Osteoblast (primary cell): ENCODE data around the gene GRAMD1B. TPM values are rescaled to one million over a fixed set of nuclear protein-coding genes. Genes with fewer than 3 reads are reported as not detected.

ENCODE experiments used
- DNase-seq: peaks from one replicate; pipeline ENCODE4 v3.0.0; 2011; ENCODE audit warnings: low spot score, mixed read lengths; ENCODE audit not compliant: insufficient read length; ENCODE audit errors: missing footprints
- H2AFZ ChIP-seq: 2 replicates; pipeline ENCODE4 v1.6.0; 2011; ENCODE audit warnings: mild to moderate bottlenecking, low read length
- H3K27ac ChIP-seq: 2 replicates; pipeline ENCODE4 v1.5.1; 2011; ENCODE audit warnings: mild to moderate bottlenecking, low read depth, low read length, moderate library complexity
- H3K27me3 ChIP-seq: 2 replicates; pipeline ENCODE4 v1.6.0; 2012; ENCODE audit warnings: mild to moderate bottlenecking, control low read depth, inconsistent platforms, low read length, moderate library complexity; ENCODE audit not compliant: insufficient read depth
- H3K36me3 ChIP-seq: 2 replicates; pipeline ENCODE4 v1.5.1; 2011; ENCODE audit warnings: mild to moderate bottlenecking, low read length, control low read depth, moderate library complexity; ENCODE audit not compliant: insufficient read depth
- H3K4me1 ChIP-seq: 2 replicates; pipeline ENCODE4 v1.5.1; 2011; ENCODE audit warnings: mild to moderate bottlenecking, low read length, control low read depth, moderate library complexity; ENCODE audit not compliant: insufficient read depth
- H3K4me2 ChIP-seq: 2 replicates; pipeline ENCODE4 v1.6.0; 2011; ENCODE audit warnings: mild to moderate bottlenecking, low read length; ENCODE audit not compliant: insufficient read depth
- H3K4me3 ChIP-seq: fragments of 200-600 bp; sonication (generic); 3 replicates; pipeline ENCODE4 v1.5.1; 2012; ENCODE audit warnings: mild to moderate bottlenecking, low read length, inconsistent platforms; ENCODE audit not compliant: insufficient read depth
- H3K79me2 ChIP-seq: 2 replicates; pipeline ENCODE4 v1.6.0; 2012; ENCODE audit warnings: mild to moderate bottlenecking, low read length, control low read depth, inconsistent platforms; ENCODE audit not compliant: insufficient read depth
- H3K9me3 ChIP-seq: 2 replicates; pipeline ENCODE4 v1.5.1; 2011; ENCODE audit warnings: low read depth, low read length, control low read depth
- H4K20me1 ChIP-seq: 2 replicates; pipeline ENCODE4 v1.6.0; 2012; ENCODE audit warnings: mild to moderate bottlenecking, low read length, control low read depth; ENCODE audit not compliant: insufficient read depth
- CTCF ChIP-seq: IDR thresholded peaks from 2 replicates; pipeline ENCODE4 v1.5.1; 2011; ENCODE audit warnings: mild to moderate bottlenecking, low read depth, low read length, moderate library complexity; ENCODE audit errors: extremely low read depth
- total RNA-seq: library from RNA; depleted of rRNA; stranded (reverse); fragments of >200 nt; gene quantifications from 2 replicates; pipeline ENCODE4 v1.2.3, GENCODE V29; 2012

Gene GRAMD1B
- total RNA-seq, 1 donor, result 15.2 TPM

- no peak overlapping the region for H3K4me3 ChIP-seq
- H3K36me3 ChIP-seq, result peaks cover 6% of the 10 kb centered on the region
- H3K79me2 ChIP-seq, result no peaks in the 10 kb centered on the region
- H2AFZ ChIP-seq, result no peak overlapping the region
- H3K27ac ChIP-seq, result no peak overlapping the region
- H3K4me1 ChIP-seq, result peaks cover 2% of the 10 kb centered on the region
- H3K9me3 ChIP-seq, result no peaks in the 10 kb centered on the region
- no peak for TF ChIP-seq CTCF
- H3K4me2 ChIP-seq, result no peak overlapping the region
- DNase-seq, result no peak
- no peaks in the 10 kb centered on the region for H3K27me3 ChIP-seq
- peaks cover 37% of the 10 kb centered on the region for H4K20me1 ChIP-seq
These were observed 154.7 kb downstream of the GRAMD1B start for GRCh38 chr11:123584737-123585136.

GRCh38 chr11:123585206-123585605 is 155.1 kb downstream of the GRAMD1B start:
- Histone ChIP-seq H3K4me1 (peaks cover 7% of the 10 kb centered on the region), H4K20me1 (peaks cover 32% of the 10 kb centered on the region), H3K9me3 (no peaks in the 10 kb centered on the region), H3K4me2 (no peak overlapping the region), H3K79me2 (no peaks in the 10 kb centered on the region), H3K27ac (no peak overlapping the region), H3K27me3 (no peaks in the 10 kb centered on the region), H2AFZ (no peak overlapping the region), H3K4me3 (no peak overlapping the region), H3K36me3 (peaks cover 6% of the 10 kb centered on the region)
- DNase-seq, result no peak
- no peak for TF ChIP-seq CTCF

GRCh38 chr11:123585706-123586105 is 155.6 kb downstream of the GRAMD1B start:
- Histone ChIP-seq H3K4me1 (peaks cover 12% of the 10 kb centered on the region), H4K20me1 (peaks cover 32% of the 10 kb centered on the region), H3K4me3 (no peak overlapping the region), H2AFZ (no peak overlapping the region), H3K9me3 (no peaks in the 10 kb centered on the region), H3K36me3 (peaks cover 6% of the 10 kb centered on the region), H3K79me2 (no peaks in the 10 kb centered on the region), H3K4me2 (no peak overlapping the region), H3K27ac (no peak overlapping the region), H3K27me3 (no peaks in the 10 kb centered on the region)
- peak; percentile 82 for DNase-seq
- TF ChIP-seq CTCF, result no peak

- Histone ChIP-seq H3K27ac (no peak overlapping the region), H3K79me2 (no peaks in the 10 kb centered on the region), H3K4me1 (peaks cover 13% of the 10 kb centered on the region), H3K4me3 (no peak overlapping the region), H3K4me2 (no peak overlapping the region), H2AFZ (no peak overlapping the region), H3K27me3 (no peaks in the 10 kb centered on the region), H4K20me1 (peaks cover 31% of the 10 kb centered on the region), H3K9me3 (no peaks in the 10 kb centered on the region), H3K36me3 (peaks cover 6% of the 10 kb centered on the region)
- TF ChIP-seq CTCF, result no peak
- no peak for DNase-seq
These were observed 156.5 kb downstream of the GRAMD1B start for GRCh38 chr11:123586568-123586967.
